Suprapubic skin (tissue), 4 donors: Measurements from ENCODE around the gene CD63.

ENCODE experiments used
- EP300 ChIP-seq: sonication (generic); formaldehyde crosslinking; IDR thresholded peaks from one replicate; pipeline ENCODE4 v1.6.1; 2017; ENCODE audit warnings: antibody characterized with exemption
- POLR2A ChIP-seq, 2 donors: fragments of 450-650 bp; IDR thresholded peaks; one replicate each; pipeline ENCODE4 v1.6.1; 2017; ENCODE audit warnings: antibody characterized with exemption in 2 of 2, mild to moderate bottlenecking in 2 of 2, moderate library complexity in 2 of 2
- POLR2AphosphoS5 ChIP-seq, 3 donors: sonication (generic); formaldehyde crosslinking; IDR thresholded peaks; one replicate each; pipeline ENCODE4 v1.6.1; 2017; ENCODE audit warnings: antibody characterized with exemption in 3 of 3
- TF ChIP-seq, protein P1 (sequence below), 2 donors: fragments of 200-600 bp in 1 of 2; fragments of 450-650 bp in 1 of 2; sonication (generic) in 1 of 2; IDR thresholded peaks; one replicate each; pipeline ENCODE4 v1.5.1; 2016 to 2019; ENCODE audit warnings: antibody characterized with exemption in 2 of 2, mild to moderate bottlenecking in 1 of 2, moderate library complexity in 1 of 2

DNA sequence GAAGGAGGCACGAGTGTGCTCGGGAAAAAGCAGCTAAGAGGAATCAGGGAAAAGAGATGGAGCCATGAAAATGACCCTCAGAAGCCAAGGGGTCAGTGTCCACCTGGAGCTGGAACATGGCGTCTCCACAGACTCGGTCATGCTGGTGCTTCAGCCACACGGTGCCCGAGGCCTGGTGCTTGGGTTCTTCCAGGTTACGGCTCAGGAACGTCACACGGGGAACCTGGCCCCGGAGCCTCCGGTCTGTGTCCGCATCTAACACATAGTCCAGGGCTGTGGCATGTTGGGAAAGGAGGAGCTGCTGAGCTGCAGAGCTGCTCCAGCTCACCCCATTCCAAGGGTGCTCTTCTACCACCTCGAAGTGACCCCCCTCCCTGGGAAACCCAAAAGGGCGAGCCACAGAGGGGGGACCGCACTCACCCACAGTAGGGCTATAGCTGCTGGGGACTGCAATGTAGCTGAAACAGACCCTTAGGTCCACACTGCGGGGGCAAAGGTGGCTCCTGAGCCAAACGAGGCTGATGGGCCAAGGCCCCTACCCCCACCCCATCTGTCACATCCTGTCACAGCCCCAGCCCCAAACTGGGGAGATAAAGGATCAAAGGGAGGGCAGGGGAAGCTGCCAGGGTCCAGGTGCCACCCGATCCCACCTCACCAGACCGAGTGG, 31.9 kb downstream of the CD63 start:
- TF ChIP-seq, protein P1, sequence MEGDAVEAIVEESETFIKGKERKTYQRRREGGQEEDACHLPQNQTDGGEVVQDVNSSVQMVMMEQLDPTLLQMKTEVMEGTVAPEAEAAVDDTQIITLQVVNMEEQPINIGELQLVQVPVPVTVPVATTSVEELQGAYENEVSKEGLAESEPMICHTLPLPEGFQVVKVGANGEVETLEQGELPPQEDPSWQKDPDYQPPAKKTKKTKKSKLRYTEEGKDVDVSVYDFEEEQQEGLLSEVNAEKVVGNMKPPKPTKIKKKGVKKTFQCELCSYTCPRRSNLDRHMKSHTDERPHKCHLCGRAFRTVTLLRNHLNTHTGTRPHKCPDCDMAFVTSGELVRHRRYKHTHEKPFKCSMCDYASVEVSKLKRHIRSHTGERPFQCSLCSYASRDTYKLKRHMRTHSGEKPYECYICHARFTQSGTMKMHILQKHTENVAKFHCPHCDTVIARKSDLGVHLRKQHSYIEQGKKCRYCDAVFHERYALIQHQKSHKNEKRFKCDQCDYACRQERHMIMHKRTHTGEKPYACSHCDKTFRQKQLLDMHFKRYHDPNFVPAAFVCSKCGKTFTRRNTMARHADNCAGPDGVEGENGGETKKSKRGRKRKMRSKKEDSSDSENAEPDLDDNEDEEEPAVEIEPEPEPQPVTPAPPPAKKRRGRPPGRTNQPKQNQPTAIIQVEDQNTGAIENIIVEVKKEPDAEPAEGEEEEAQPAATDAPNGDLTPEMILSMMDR (IDR thresholded peaks at IDR 0.05), result no peak
- TF ChIP-seq POLR2A (IDR thresholded peaks at IDR 0.05) (no peak), POLR2AphosphoS5 (IDR thresholded peaks at IDR 0.05) (no peak), EP300 (no peak)
